GM10248 (cell line): ENCODE measurements around the gene PI4KA.
"Not testable (repeated sequence)": the region's sequence is repeated elsewhere in the genome, so short reads cannot be mapped to it uniquely, and the experiment has no call there.

Experiments
- CTCF ChIA-PET: fragments of 300-600 bp; sonication (Branson Sonifier 250); formaldehyde crosslinking; extraction: SDS; loops from one replicate; lab custom pipeline; 2021; ENCODE audit warnings: antibody characterized with exemption; lab: Yijun Ruan, JAX
- POLR2A ChIA-PET: fragments of 350-650 bp; sonication (Branson Sonifier 250); formaldehyde crosslinking; extraction: SDS; loops from one replicate; lab custom pipeline; 2020; ENCODE audit warnings: antibody characterized with exemption; lab: Yijun Ruan, JAX
- DNase-seq: peaks from one replicate; pipeline ENCODE4 v3.0.0; 2012; ENCODE audit errors: extremely low spot score
- TF ChIP-seq, protein P1 (sequence below): IDR thresholded peaks from 2 replicates; pipeline ENCODE4 v1.5.1; 2012; ENCODE audit warnings: mild to moderate bottlenecking, low read depth; ENCODE audit errors: extremely low read depth, missing control alignments, control extremely low read depth

PI4KA gene

DNA sequence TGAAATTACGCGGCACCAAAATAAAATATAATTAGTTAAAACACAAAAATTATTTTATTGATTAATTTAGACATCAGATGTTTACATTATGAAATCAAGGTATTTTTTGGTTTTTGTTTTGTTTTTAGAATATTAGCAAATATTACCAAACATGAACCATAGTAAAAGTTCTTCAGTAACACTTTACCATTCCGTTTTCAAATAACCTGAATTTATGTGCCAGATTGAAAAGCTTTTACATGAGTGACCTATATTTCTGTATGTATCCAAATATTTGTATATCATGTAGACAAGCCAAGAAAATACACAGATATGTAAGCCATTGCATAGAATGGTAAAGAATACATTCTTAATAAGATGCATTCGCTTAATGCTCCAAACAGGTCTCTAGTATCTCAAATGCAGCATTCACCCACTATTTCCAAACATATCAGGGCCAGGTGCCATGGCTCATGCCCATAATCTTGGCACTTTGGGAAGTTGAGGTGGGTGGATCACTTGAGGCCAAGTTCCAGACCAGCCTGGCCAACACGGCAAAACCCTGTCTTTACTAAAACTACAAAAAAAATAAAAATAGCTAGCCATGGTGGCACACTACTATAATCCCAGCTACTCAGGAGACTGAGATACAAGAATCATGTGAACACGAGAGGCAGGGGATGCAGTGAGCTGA, 187.1 kb downstream of the PI4KA start:
- ChIA-PET POLR2A (no interaction called here), CTCF (interaction anchor here (0.8 kb wide), 1 partner anchor 23 kb away, joined by 3 read pairs; no protein-coding TSS in a partner anchor)
- TF ChIP-seq, protein P1, sequence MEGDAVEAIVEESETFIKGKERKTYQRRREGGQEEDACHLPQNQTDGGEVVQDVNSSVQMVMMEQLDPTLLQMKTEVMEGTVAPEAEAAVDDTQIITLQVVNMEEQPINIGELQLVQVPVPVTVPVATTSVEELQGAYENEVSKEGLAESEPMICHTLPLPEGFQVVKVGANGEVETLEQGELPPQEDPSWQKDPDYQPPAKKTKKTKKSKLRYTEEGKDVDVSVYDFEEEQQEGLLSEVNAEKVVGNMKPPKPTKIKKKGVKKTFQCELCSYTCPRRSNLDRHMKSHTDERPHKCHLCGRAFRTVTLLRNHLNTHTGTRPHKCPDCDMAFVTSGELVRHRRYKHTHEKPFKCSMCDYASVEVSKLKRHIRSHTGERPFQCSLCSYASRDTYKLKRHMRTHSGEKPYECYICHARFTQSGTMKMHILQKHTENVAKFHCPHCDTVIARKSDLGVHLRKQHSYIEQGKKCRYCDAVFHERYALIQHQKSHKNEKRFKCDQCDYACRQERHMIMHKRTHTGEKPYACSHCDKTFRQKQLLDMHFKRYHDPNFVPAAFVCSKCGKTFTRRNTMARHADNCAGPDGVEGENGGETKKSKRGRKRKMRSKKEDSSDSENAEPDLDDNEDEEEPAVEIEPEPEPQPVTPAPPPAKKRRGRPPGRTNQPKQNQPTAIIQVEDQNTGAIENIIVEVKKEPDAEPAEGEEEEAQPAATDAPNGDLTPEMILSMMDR: no peak
- DNase-seq: no peak

DNA sequence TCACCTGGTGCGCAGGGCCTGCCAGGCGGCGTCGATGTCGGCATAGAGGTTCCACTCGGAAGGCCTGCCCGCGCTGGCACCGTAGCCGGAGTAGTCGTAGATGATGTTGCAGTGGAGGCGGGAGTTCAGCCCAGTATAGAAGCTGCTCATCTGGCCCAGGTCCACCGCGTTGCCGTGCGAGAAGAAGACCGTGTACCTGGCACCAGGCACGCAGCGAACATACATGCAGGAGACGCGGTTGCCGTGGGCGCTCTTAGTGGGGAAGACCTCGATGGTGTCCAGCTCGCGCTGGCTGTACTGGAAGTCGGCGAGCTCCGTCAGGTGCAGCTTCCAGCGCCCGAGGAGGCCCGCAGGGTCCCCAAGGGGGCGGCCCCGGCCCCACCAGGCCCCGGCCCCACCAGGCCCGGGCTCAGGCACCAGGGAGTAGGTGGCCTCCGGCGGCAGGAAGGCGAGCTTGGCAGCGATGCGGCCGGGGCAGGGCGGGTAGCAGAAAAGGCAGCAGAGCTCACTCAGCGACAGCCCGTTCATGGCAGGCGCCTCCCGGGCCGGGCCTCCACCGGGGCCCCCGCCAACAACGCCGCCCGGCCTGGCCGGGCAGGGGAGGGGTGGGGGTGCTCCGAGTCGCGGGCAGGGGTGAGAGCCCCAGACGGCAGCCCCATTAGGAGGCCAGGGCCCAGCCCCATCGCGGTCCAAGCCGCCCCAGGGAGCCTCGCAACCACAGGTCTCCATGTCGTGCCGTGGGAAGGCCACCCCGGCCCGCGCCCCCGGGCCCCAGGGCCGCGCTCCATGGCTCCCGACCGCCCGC, 188.0 kb downstream of the PI4KA start:
- POLR2A ChIA-PET, DNase-seq, CTCF ChIA-PET: not testable (repeated sequence)

DNA sequence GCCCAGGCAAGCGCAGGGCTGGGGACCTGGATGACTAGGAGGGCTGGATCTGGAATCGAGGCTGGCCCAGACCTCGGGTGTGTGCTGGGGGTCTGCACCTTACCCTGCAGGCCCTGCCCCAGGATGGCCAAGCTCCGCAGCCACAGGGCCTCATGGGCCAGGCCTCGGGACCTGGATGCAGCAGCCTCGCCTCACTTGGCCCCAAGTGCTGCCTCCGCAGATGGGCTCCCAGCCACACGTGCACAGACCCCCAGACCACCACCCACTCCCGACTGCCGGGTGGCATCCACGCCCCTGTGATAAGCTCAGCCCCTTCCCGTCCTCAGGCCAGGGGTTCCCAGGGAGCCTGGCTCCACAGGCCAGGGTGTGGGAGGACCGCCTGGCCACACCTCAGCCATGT, 188.7 kb downstream of the PI4KA start:
- POLR2A ChIA-PET, DNase-seq, CTCF ChIA-PET: not testable (repeated sequence)

DNA sequence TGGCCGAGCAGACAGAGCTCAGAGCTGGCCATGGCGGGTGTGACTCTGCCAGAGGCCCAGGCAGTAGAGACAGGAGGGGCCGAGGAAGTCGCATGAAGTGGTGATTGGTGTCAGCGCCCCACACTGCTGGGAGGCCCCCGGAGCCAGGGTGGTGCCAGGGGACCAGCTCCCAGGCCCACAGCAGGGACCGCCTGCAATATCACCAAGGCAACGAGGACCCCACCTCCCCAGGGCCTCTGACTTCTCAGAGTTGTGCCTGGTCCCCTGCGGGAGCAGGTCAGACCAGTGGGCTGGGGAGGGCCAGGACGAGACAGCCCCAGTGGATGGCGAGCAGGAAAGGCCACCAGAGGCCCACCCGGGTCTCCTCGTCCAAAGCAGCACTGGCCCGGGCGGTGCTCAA, 189.1 kb downstream of the PI4KA start:
- DNase-seq, CTCF ChIA-PET, POLR2A ChIA-PET: not testable (repeated sequence)

DNA sequence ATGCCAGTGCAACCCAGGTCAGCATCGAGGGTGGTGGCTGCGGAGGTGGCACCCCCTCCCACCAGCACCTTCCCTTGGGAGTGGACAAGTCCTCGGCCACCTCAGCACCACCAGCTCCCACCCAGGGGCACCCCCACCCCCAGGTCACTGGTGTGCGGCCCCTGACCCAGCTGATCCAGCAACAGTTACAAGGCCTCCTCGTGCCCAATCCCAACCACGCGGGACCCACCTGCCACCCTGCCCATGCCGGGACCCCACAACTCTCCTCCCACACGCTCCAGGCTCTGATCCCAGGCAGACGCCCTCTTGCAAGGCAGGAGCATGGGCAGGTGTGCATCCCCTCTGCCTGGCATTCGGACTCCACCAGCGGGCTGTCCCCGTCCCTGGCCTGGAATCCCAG, 189.8 kb downstream of the PI4KA start:
- CTCF ChIA-PET, POLR2A ChIA-PET: not testable (repeated sequence)

DNA sequence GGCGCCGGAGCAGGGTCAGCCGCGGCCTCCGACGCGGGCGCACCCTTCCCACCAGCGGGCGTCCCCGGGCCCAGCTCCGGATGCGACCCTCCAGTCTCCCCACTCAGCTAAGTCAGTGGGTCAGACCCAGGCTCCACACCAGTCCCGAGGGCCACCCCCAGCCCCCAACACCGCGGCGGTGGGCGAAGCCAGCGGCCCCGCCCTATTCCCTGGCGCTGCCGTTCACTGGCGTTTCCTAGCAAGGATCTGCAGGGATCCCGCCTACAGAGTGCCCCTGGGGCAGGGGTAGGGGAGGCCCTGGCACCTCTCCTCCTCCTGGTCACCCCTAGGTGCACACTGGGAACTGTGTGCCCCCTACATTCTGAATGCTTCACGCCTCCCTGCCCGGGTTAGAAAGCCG, 190.4 kb downstream of the PI4KA start:
- CTCF ChIA-PET, POLR2A ChIA-PET, DNase-seq: not testable (repeated sequence)

More for the DNA sequence above, 189.8 kb downstream of the PI4KA start:
- not testable (repeated sequence) for DNase-seq

DNA sequence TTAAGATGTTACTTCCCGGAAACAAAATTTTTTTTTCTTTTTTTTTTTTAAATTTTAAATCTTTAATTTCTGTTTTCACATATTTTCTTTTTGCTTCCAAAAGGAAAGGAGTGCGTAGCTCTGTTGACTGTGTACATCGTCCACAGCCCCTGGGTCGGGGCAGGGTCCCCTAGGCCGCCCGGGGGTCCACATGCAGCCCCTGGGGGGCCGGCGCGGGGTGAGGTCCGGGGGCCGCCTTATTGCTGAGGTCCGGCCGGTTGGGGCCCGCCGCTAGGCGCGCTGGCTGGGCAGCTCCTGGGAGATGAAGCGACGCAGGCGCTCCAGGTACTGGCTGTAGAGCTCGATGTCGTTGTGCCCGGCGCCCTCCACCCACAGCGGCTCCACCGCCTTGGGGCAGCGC, 191.1 kb downstream of the PI4KA start:
- POLR2A ChIA-PET, DNase-seq, CTCF ChIA-PET: not testable (repeated sequence)

DNA sequence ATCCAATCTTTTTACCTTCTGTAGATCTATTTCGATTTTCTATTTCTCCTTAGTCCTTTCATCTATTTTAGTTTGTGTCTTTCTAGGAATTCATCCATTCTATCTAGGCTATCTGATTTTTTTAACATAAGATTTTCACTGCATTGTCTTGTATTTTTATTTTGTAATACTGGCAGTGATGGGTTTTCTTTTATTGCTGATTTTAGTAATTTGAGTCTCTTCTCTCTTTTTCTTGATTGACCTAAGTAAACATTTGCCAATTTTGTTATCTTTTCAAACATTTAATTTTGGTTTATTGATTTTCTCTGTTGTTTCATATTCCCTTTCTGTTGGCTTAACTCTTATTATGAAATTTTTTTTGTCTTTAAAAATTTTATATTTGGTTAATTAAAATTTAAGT, 192.1 kb downstream of the PI4KA start:
- TF ChIP-seq, protein P1: no peak
- DNase-seq: no peak
- POLR2A ChIA-PET: no interaction called here
- CTCF ChIA-PET: no interaction called here

DNA sequence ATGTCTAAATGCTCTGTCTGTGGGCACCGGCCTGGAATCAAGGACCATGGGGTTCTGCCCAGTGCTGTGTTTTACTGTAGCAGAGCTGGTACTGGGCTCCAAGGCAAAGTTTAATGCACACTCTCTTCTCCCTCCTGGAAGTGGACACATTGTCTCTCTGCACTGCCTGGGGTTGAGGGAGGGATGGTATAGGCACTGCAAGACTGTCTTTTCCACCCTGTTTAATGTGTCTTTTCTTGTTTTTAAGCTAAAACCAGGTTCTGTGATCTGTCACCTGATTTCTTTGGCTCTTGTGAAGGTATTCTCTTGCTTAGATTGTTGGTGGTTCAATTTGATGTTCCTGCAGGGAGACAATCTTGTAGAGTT, 194.0 kb downstream of the PI4KA start:
- TF ChIP-seq, protein P1: no peak
- CTCF ChIA-PET: interaction anchor here (0.9 to 1.0 kb wide), 2 partner anchors 8 to 23 kb away, joined by 3 to 4 read pairs; no protein-coding TSS in a partner anchor
- no peak for DNase-seq
- POLR2A ChIA-PET: no interaction called here

DNA sequence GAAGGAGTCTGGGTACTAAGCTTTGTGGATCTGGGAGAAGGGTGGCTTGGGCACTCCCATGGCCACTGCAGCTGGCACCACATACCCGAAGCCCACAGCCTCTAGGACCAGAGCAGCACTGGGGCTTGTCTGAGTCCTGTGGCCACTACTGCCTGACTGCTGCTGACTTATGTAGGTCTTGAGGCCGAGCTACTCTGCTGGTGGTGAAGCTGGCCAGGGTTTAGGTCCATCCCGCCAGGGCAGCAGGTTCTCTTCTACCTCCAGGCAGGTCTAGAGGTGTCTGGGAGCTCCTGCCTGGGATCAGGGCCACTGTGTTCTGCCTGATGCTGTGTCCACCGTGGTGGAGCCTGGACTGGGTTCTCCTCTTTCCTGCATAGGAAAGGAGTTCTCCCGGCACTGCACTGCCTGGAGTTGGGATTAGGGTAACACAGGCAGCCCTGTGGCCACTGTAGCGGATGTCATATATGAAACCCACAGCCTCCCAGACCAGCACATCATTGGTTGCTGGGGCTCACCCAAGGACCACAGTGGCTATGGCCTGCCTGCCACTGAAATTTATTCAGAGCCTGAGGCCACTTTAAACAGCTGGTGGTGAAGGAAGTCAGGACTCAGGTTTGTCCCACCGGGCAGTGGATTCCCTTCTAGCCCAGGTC, 194.5 kb downstream of the PI4KA start:
- no peak for DNase-seq
- ChIA-PET POLR2A (no interaction called here), CTCF (interaction anchor here (0.9 to 1.0 kb wide), 2 partner anchors 9 to 23 kb away, joined by 3 to 4 read pairs; no protein-coding TSS in a partner anchor)
- TF ChIP-seq, protein P1: no peak
